NCI-H2171 treated with DMSO at 0.1 percent for 48 hours (cell line): ENCODE results near the gene CST11.

Source experiments
- DNase-seq: peaks from one replicate; lab custom pipeline; 2025; lab: John Stamatoyannopoulos, UW

Gene CST11

GRCh38 chr20:23419995-23420901 is 32.4 kb downstream of the CST11 start:
- peak; percentile 25 for DNase-seq

GRCh38 chr20:23419657-23419994 is 33.0 kb downstream of the CST11 start:
- DNase-seq: no peak

GRCh38 chr20:23417861-23418260 is 34.8 kb downstream of the CST11 start:
- no peak for DNase-seq

GRCh38 chr20:23415959-23416583 is 36.6 kb downstream of the CST11 start:
- no peak for DNase-seq

- no peak for DNase-seq
Observed at GRCh38 chr20:23415555-23415954, 37.1 kb downstream of the CST11 start.

- DNase-seq: no peak
Observed at GRCh38 chr20:23414526-23415188, 38.0 kb downstream of the CST11 start.

- no peak for DNase-seq
Observed at GRCh38 chr20:23413862-23414422, 38.7 kb downstream of the CST11 start.

- no peak for DNase-seq
Observed at GRCh38 chr20:23412026-23412425, 40.6 kb downstream of the CST11 start.

GRCh38 chr20:23410916-23411695 is 41.6 kb downstream of the CST11 start:
- DNase-seq: no peak

GRCh38 chr20:23409800-23410199 is 42.9 kb downstream of the CST11 start:
- DNase-seq: no peak

GRCh38 chr20:23408957-23409356 is 43.7 kb downstream of the CST11 start:
- DNase-seq: no peak

- DNase-seq: no peak
Observed at GRCh38 chr20:23407781-23408464, 44.8 kb downstream of the CST11 start.

GRCh38 chr20:23406880-23407279 is 45.8 kb downstream of the CST11 start:
- no peak for DNase-seq

- no peak for DNase-seq
Observed at GRCh38 chr20:23404196-23404595, 48.5 kb downstream of the CST11 start.

- no peak for DNase-seq
Observed at GRCh38 chr20:23403751-23404150, 48.9 kb downstream of the CST11 start.

- no peak for DNase-seq
Observed at GRCh38 chr20:23401051-23401450, 51.6 kb downstream of the CST11 start.
